Peyer's patch (tissue), 4 donors: Measurements from ENCODE around the gene KLHDC9.
"Not testable (repeated sequence)": the region's sequence is repeated elsewhere in the genome, so short reads cannot be mapped to it uniquely, and the experiment has no call there.

Experiments used
- CTCF ChIP-seq, 6 experiments: fragments of 450-650 bp in 4 of 6; fragments of 200-600 bp in 2 of 6; sonication (generic) in 1 of 6; IDR thresholded peaks; one replicate each; pipeline ENCODE4 v1.5.1; 2017 to 2019; ENCODE audit warnings: antibody characterized with exemption in 6 of 6, mild to moderate bottlenecking in 3 of 6, moderate library complexity in 1 of 6
- POLR2A ChIP-seq, 2 donors: fragments of 450-650 bp; IDR thresholded peaks; one replicate each; pipeline ENCODE4 v1.5.1; 2017; ENCODE audit warnings: antibody characterized with exemption in 2 of 2, mild to moderate bottlenecking in 2 of 2, moderate library complexity in 2 of 2

DNA sequence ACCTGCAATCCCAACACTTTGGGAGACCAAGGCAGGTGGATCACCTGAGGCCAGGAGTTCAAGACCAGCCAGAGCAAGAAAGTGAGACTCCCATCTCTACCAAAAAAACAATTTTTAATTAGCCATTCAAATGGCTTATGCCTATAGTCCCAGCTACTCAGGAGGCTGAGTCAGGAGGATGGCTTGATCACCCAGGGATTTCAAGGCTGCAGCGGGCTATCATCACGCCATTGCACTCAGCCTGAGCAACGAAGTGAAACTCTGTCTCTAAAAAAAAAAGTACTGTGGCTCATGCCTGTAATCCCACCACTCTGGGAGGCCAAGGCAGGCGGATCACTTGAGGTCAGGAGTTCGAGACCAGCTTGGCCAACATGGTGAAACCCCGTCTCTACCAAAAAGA lies 17.8 kb downstream of the KLHDC9 start:
- TF ChIP-seq CTCF, POLR2A (IDR thresholded peaks at IDR 0.05): not testable (repeated sequence)
